ENCODE data around the gene ZNF451.

DNA sequence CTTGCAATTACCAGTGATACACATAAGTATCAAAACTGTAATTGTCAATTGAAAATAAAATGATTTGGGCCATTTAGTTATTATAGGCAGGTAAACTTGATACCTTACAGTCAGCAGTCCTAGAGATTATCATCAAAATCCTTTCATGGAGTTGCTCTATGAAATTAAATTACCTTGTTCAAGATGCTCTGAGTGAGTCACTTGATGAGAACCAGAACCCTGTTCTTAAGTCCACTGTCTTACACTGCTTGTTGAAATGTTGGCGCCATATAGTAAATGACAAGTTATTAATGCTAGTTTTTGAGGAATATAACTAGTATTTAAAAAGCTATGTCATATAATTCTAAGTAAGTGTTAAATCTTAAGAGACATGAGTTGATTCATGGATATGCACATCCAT, 45.0 kb downstream of the ZNF451 start:
- TF ChIP-seq TAF1 (IDR thresholded peaks at IDR 0.05; ENCODE audit: borderline replicate concordance, insufficient read depth, low read length) (no peak), POLR2AphosphoS5 (IDR thresholded peaks at IDR 0.05; ENCODE audit: low read depth, low read length) (no peak), FOXP2 (optimal IDR thresholded peaks at IDR 0.05; ENCODE audit: borderline replicate concordance, extremely low read depth, extremely low read length, insufficient read depth) (no peak), SIN3A (IDR thresholded peaks at IDR 0.05; ENCODE audit: borderline replicate concordance, insufficient read depth, low read length) (no peak)
- TF ChIP-seq, protein P1, sequence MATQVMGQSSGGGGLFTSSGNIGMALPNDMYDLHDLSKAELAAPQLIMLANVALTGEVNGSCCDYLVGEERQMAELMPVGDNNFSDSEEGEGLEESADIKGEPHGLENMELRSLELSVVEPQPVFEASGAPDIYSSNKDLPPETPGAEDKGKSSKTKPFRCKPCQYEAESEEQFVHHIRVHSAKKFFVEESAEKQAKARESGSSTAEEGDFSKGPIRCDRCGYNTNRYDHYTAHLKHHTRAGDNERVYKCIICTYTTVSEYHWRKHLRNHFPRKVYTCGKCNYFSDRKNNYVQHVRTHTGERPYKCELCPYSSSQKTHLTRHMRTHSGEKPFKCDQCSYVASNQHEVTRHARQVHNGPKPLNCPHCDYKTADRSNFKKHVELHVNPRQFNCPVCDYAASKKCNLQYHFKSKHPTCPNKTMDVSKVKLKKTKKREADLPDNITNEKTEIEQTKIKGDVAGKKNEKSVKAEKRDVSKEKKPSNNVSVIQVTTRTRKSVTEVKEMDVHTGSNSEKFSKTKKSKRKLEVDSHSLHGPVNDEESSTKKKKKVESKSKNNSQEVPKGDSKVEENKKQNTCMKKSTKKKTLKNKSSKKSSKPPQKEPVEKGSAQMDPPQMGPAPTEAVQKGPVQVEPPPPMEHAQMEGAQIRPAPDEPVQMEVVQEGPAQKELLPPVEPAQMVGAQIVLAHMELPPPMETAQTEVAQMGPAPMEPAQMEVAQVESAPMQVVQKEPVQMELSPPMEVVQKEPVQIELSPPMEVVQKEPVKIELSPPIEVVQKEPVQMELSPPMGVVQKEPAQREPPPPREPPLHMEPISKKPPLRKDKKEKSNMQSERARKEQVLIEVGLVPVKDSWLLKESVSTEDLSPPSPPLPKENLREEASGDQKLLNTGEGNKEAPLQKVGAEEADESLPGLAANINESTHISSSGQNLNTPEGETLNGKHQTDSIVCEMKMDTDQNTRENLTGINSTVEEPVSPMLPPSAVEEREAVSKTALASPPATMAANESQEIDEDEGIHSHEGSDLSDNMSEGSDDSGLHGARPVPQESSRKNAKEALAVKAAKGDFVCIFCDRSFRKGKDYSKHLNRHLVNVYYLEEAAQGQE (IDR thresholded peaks at IDR 0.05; ENCODE audit: insufficient read depth in 1 of 2, low read depth in 2 of 2, low read length in 2 of 2), result no peak

Data from PFSK-1 (cell line).